WI38 (cell line): Measurements from ENCODE around the gene EFCAB12.

Experiments
- H3K4me3 ChIP-seq: 2 replicates; pipeline ENCODE4 v1.5.1; 2011; ENCODE audit warnings: low read depth, mild to moderate bottlenecking, control low read depth, low read length
- CTCF ChIP-seq: IDR thresholded peaks from 2 replicates; pipeline ENCODE4 v1.5.1; 2012; ENCODE audit warnings: low read depth, mild to moderate bottlenecking, control low read depth, low read length

The EFCAB12 gene

DNA sequence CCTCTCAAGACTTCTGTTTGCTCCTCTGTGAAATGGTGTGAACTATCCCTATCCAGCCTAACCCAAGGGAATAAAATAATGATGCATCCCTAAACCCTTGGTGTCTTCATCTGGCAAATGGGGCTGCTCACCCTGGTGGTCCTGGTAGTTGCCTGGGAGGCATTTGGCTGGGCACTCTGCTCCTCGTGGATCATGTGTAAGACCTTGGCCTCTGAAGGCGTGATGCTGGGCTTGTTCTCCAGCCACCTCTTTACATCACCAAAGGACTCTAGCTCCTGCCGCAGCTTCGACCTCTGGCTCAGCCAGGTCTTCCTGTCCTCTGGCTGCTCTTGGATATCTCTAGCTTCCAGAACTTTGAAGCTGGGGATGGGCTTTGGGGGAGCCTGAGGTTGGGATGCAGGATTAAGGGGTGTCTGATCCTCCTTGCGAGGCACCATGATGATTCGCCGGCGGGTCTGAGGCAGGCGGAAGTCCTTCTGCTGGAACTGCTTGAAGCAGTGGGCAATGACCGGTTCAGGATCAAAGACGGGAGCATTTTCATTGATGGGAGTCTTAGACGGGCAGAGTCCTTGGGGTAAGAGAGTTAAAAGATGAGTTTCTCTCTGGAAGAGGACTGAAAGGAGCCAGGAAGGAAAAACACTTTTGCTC is 7.1 kb downstream of the EFCAB12 start:
- H3K4me3 ChIP-seq = no peak overlapping the region
- no peak for TF ChIP-seq CTCF

- H3K4me3 ChIP-seq = no peak overlapping the region
- no peak for TF ChIP-seq CTCF
These were observed 9.0 kb downstream of the EFCAB12 start for GRCh38 chr3:129419476-129419875.

DNA sequence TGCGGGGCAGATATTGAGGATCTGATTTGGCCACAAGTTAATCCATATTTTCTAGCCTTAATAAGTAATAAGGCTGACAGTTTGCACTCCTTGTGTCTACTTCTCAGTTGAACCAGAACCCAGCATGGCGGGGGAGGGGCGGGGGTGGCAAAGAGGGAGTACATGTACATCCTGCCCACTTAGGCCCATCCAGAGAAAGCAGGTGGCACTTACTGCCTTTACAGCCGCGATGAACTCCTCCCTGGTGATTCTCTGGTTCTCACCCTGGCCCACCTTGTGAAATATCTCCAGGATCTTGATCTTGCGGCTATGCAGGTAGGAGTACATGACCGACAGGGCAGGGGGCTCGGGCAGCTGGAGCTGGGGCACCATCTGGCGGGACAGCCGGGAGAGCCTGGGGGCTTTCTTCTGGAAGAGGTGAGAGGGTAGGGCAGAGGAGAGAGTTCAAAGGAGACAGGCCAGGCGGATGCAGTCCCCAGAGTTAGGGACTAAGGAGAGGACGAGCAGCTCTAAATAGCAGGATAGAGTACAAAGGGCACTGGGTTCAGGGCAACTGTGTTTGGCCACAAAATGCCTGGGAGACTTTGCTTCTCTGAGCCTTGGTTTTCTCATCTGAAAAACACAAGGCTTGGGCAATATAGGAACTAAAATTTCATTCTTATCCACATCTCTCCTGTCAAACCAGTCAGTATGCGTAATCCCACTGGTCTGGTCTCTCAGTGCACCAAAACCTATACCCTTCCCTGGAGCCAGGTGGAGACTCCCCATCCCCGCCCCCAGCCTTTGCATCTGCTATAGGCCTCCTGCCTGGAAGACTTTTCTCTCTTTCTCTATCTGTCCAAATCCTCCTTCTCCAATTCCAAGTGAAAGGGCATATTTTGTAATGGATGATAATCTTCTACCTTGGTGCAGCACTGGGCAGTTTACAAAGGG is 10.1 kb downstream of the EFCAB12 start:
- H3K4me3 ChIP-seq = no peak overlapping the region
- no peak for TF ChIP-seq CTCF

DNA sequence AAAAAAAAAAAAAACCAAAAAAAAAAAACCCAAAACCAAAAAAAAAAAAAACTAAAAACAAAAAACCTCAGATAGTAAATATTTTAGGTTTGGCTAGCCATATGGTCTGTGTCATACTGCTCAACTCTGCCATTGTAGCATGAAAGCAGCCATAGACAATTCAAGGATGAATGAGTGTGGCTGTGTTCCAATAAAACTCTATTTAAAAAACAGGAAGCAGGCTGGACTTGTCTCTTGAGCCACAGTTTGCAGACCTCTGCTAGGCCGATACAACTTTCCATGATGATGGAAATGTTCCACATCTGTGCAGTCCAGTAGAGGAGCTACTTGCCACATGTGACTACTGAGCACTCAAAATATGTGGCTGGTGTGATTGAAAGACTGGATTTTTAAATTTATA is 11.1 kb downstream of the EFCAB12 start:
- TF ChIP-seq CTCF = no peak
- no peak overlapping the region for H3K4me3 ChIP-seq

- TF ChIP-seq CTCF = no peak
- H3K4me3 ChIP-seq = no peak overlapping the region
These were observed 12.0 kb downstream of the EFCAB12 start for GRCh38 chr3:129416415-129416814.

GRCh38 chr3:129415830-129416229 is 12.6 kb downstream of the EFCAB12 start:
- H3K4me3 ChIP-seq = no peak overlapping the region
- TF ChIP-seq CTCF = no peak

- no peak for TF ChIP-seq CTCF
- H3K4me3 ChIP-seq = no peak overlapping the region
These were observed 13.1 kb downstream of the EFCAB12 start for GRCh38 chr3:129415378-129415777.
